Measurements from ENCODE around the gene SLC35D2.

The SLC35D2 gene

GRCh38 chr9:96394832-96395496 is 11.5 kb upstream of the SLC35D2 start:
- Histone ChIP-seq H3K4me1 (ENCODE audit: control insufficient read depth, insufficient read depth, low read length) (peaks cover 25% of the 10 kb centered on the region), H3K36me3 (ENCODE audit: control insufficient read depth, insufficient read depth, low read length) (no peaks in the 10 kb centered on the region), H3K27me3 (ENCODE audit: control insufficient read depth, insufficient read depth, low read length) (no peaks in the 10 kb centered on the region), H3K9me3 (ENCODE audit: control insufficient read depth, low read length) (no peaks in the 10 kb centered on the region), H3K4me3 (ENCODE audit: low read length) (no peak overlapping the region), H3K9ac (ENCODE audit: low read length) (no peak overlapping the region)

- no peaks in the 10 kb centered on the region for H3K27me3 ChIP-seq (ENCODE audit: control insufficient read depth, insufficient read depth, low read length)
- H3K4me3 ChIP-seq (ENCODE audit: low read length): no peak overlapping the region
- no peaks in the 10 kb centered on the region for H3K36me3 ChIP-seq (ENCODE audit: control insufficient read depth, insufficient read depth, low read length)
- H3K9me3 ChIP-seq (ENCODE audit: control insufficient read depth, low read length): no peaks in the 10 kb centered on the region
- no peak overlapping the region for H3K9ac ChIP-seq (ENCODE audit: low read length)
- H3K4me1 ChIP-seq (ENCODE audit: control insufficient read depth, insufficient read depth, low read length): peaks cover 27% of the 10 kb centered on the region
Observed at GRCh38 chr9:96392263-96392662, 8.8 kb upstream of the SLC35D2 start.

- Histone ChIP-seq H3K36me3 (ENCODE audit: control insufficient read depth, insufficient read depth, low read length) (no peaks in the 10 kb centered on the region), H3K4me3 (ENCODE audit: low read length) (peak overlapping the region; percentile 21), H3K9ac (ENCODE audit: low read length) (peak overlapping the region; percentile 61)
Observed at GRCh38 chr9:96391021-96391765, 7.7 kb upstream of the SLC35D2 start.

GRCh38 chr9:96388144-96388543 is 4.6 kb upstream of the SLC35D2 start:
- no peaks in the 10 kb centered on the region for H3K36me3 ChIP-seq (ENCODE audit: control insufficient read depth, insufficient read depth, low read length)
- no peak overlapping the region for H3K4me3 ChIP-seq (ENCODE audit: low read length)
- H3K4me1 ChIP-seq (ENCODE audit: control insufficient read depth, insufficient read depth, low read length): peaks cover 37% of the 10 kb centered on the region
- H3K27me3 ChIP-seq (ENCODE audit: control insufficient read depth, insufficient read depth, low read length): no peaks in the 10 kb centered on the region
- no peaks in the 10 kb centered on the region for H3K9me3 ChIP-seq (ENCODE audit: control insufficient read depth, low read length)
- no peak overlapping the region for H3K9ac ChIP-seq (ENCODE audit: low read length)

More at GRCh38 chr9:96391021-96391765, 7.7 kb upstream of the SLC35D2 start:
- H3K27me3 ChIP-seq (ENCODE audit: control insufficient read depth, insufficient read depth, low read length): no peaks in the 10 kb centered on the region
- no peaks in the 10 kb centered on the region for H3K9me3 ChIP-seq (ENCODE audit: control insufficient read depth, low read length)
- H3K4me1 ChIP-seq (ENCODE audit: control insufficient read depth, insufficient read depth, low read length): peaks cover 27% of the 10 kb centered on the region

- H3K4me1 ChIP-seq (ENCODE audit: control insufficient read depth, insufficient read depth, low read length): peaks cover 31% of the 10 kb centered on the region
- no peak overlapping the region for H3K9ac ChIP-seq (ENCODE audit: low read length)
- no peaks in the 10 kb centered on the region for H3K27me3 ChIP-seq (ENCODE audit: control insufficient read depth, insufficient read depth, low read length)
- H3K9me3 ChIP-seq (ENCODE audit: control insufficient read depth, low read length): no peaks in the 10 kb centered on the region
- no peaks in the 10 kb centered on the region for H3K36me3 ChIP-seq (ENCODE audit: control insufficient read depth, insufficient read depth, low read length)
- no peak overlapping the region for H3K4me3 ChIP-seq (ENCODE audit: low read length)
Observed at GRCh38 chr9:96386157-96386556, 2.6 kb upstream of the SLC35D2 start.

GRCh38 chr9:96382839-96383164 is 709 bp downstream of the SLC35D2 start:
- H3K9ac ChIP-seq (ENCODE audit: low read length): peak overlapping the region; percentile 83
- H3K27me3 ChIP-seq (ENCODE audit: control insufficient read depth, insufficient read depth, low read length): no peaks in the 10 kb centered on the region
- no peaks in the 10 kb centered on the region for H3K36me3 ChIP-seq (ENCODE audit: control insufficient read depth, insufficient read depth, low read length)
- peak overlapping the region; percentile 35 for H3K4me3 ChIP-seq (ENCODE audit: low read length)
- H3K9me3 ChIP-seq (ENCODE audit: control insufficient read depth, low read length): no peaks in the 10 kb centered on the region
- H3K4me1 ChIP-seq (ENCODE audit: control insufficient read depth, insufficient read depth, low read length): peaks cover 25% of the 10 kb centered on the region

GRCh38 chr9:96382175-96382574 is 1.3 kb downstream of the SLC35D2 start:
- Histone ChIP-seq H3K4me1 (ENCODE audit: control insufficient read depth, insufficient read depth, low read length) (peaks cover 31% of the 10 kb centered on the region), H3K36me3 (ENCODE audit: control insufficient read depth, insufficient read depth, low read length) (no peaks in the 10 kb centered on the region), H3K27me3 (ENCODE audit: control insufficient read depth, insufficient read depth, low read length) (no peaks in the 10 kb centered on the region), H3K9me3 (ENCODE audit: control insufficient read depth, low read length) (no peaks in the 10 kb centered on the region), H3K9ac (ENCODE audit: low read length) (peak overlapping the region; percentile 83), H3K4me3 (ENCODE audit: low read length) (no peak overlapping the region)

GRCh38 chr9:96381696-96382095 is 1.8 kb downstream of the SLC35D2 start:
- Histone ChIP-seq H3K9ac (ENCODE audit: low read length) (peak overlapping the region; percentile 27), H3K4me1 (ENCODE audit: control insufficient read depth, insufficient read depth, low read length) (peaks cover 36% of the 10 kb centered on the region), H3K27me3 (ENCODE audit: control insufficient read depth, insufficient read depth, low read length) (no peaks in the 10 kb centered on the region), H3K36me3 (ENCODE audit: control insufficient read depth, insufficient read depth, low read length) (no peaks in the 10 kb centered on the region), H3K9me3 (ENCODE audit: control insufficient read depth, low read length) (no peaks in the 10 kb centered on the region), H3K4me3 (ENCODE audit: low read length) (no peak overlapping the region)

GRCh38 chr9:96381125-96381524 is 2.4 kb downstream of the SLC35D2 start:
- peaks cover 36% of the 10 kb centered on the region for H3K4me1 ChIP-seq (ENCODE audit: control insufficient read depth, insufficient read depth, low read length)
- no peaks in the 10 kb centered on the region for H3K27me3 ChIP-seq (ENCODE audit: control insufficient read depth, insufficient read depth, low read length)
- no peaks in the 10 kb centered on the region for H3K9me3 ChIP-seq (ENCODE audit: control insufficient read depth, low read length)
- no peaks in the 10 kb centered on the region for H3K36me3 ChIP-seq (ENCODE audit: control insufficient read depth, insufficient read depth, low read length)
- peak overlapping the region; percentile 27 for H3K9ac ChIP-seq (ENCODE audit: low read length)
- H3K4me3 ChIP-seq (ENCODE audit: low read length): no peak overlapping the region

- H3K9ac ChIP-seq (ENCODE audit: low read length): no peak overlapping the region
- H3K27me3 ChIP-seq (ENCODE audit: control insufficient read depth, insufficient read depth, low read length): no peaks in the 10 kb centered on the region
- H3K4me3 ChIP-seq (ENCODE audit: low read length): no peak overlapping the region
- H3K4me1 ChIP-seq (ENCODE audit: control insufficient read depth, insufficient read depth, low read length): peaks cover 31% of the 10 kb centered on the region
- H3K36me3 ChIP-seq (ENCODE audit: control insufficient read depth, insufficient read depth, low read length): no peaks in the 10 kb centered on the region
- no peaks in the 10 kb centered on the region for H3K9me3 ChIP-seq (ENCODE audit: control insufficient read depth, low read length)
Observed at GRCh38 chr9:96379461-96379860, 4.0 kb downstream of the SLC35D2 start.

- H3K36me3 ChIP-seq (ENCODE audit: control insufficient read depth, insufficient read depth, low read length): no peaks in the 10 kb centered on the region
- no peak overlapping the region for H3K4me3 ChIP-seq (ENCODE audit: low read length)
- H3K4me1 ChIP-seq (ENCODE audit: control insufficient read depth, insufficient read depth, low read length): peaks cover 26% of the 10 kb centered on the region
- no peak overlapping the region for H3K9ac ChIP-seq (ENCODE audit: low read length)
- H3K9me3 ChIP-seq (ENCODE audit: control insufficient read depth, low read length): no peaks in the 10 kb centered on the region
- no peaks in the 10 kb centered on the region for H3K27me3 ChIP-seq (ENCODE audit: control insufficient read depth, insufficient read depth, low read length)
Observed at GRCh38 chr9:96378187-96378586, 5.3 kb downstream of the SLC35D2 start.

GRCh38 chr9:96376891-96377874 is 6.3 kb downstream of the SLC35D2 start:
- Histone ChIP-seq H3K9me3 (ENCODE audit: control insufficient read depth, low read length) (no peaks in the 10 kb centered on the region), H3K4me3 (ENCODE audit: low read length) (no peak overlapping the region), H3K36me3 (ENCODE audit: control insufficient read depth, insufficient read depth, low read length) (no peaks in the 10 kb centered on the region), H3K4me1 (ENCODE audit: control insufficient read depth, insufficient read depth, low read length) (peaks cover 26% of the 10 kb centered on the region), H3K9ac (ENCODE audit: low read length) (no peak overlapping the region), H3K27me3 (ENCODE audit: control insufficient read depth, insufficient read depth, low read length) (no peaks in the 10 kb centered on the region)

Data from mucosa of stomach (tissue), 1 donor.